SH-SY5Y (cell line): Measurements from ENCODE around the gene RPLP1.

Source experiments
- GATA2 ChIP-seq: IDR thresholded peaks from 2 replicates; pipeline ENCODE4 v1.6.1; 2011; ENCODE audit warnings: mild to moderate bottlenecking, low read depth, low read length
- GATA3 ChIP-seq: IDR thresholded peaks from 2 replicates; pipeline ENCODE4 v1.6.1; 2011; ENCODE audit warnings: low read depth, mild to moderate bottlenecking, low read length, moderate library complexity

DNA sequence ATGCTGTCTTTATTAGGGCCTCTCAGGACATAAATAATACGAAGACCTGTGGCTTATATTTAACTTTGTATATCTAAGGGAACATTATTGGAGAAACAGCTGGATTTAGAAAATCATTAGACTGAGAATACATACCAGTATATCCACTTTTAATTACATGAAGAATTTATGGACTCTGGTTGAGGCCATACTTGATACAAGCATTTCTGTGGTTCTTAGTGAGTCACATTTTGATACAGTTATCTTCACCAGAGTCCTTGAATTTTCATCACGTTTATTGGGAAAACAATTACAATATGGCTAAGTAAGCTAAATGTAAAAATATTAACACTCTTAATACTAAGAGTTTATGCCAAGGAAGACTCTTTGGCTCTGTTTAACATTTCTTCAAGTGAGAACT, 28.6 kb upstream of the RPLP1 start:
- TF ChIP-seq GATA2 (no peak), GATA3 (no peak)
